A549 (cell line): ENCODE data around the gene CD79A.

ENCODE experiments used
- POLR2AphosphoS2 ChIP-seq: conservative IDR thresholded peaks from 2 replicates; pipeline ENCODE4 v1.6.1; 2012; ENCODE audit warnings: low read length, improper control_type of control experiment, inconsistent platforms
- TF ChIP-seq, protein P1 (sequence below): fragments of 200-600 bp; sonication (generic); IDR thresholded peaks from 2 replicates; pipeline ENCODE4 v1.6.1; 2016; ENCODE audit warnings: antibody characterized with exemption, mild to moderate bottlenecking, moderate library complexity

DNA sequence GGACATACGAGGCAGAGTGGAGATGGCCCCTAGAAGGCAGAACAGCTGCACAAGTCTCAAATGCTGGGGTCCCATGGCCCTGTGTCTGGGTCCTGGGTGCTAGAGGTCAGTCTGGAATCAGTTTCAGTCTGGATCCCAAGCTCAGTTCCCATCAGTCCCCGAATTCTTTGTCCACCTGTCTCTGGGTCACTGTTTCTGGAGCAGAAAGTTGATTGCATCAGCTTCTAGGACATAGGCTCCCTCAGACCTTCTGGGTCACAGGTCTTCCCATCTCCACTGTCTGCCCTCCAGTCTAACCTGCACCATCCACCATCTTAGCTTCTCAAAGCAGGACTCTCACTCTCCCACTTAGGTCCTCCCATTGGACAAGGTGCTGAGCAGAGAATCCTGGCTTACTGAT, 37.9 kb upstream of the CD79A start:
- no peak for TF ChIP-seq POLR2AphosphoS2
- TF ChIP-seq, protein P1, sequence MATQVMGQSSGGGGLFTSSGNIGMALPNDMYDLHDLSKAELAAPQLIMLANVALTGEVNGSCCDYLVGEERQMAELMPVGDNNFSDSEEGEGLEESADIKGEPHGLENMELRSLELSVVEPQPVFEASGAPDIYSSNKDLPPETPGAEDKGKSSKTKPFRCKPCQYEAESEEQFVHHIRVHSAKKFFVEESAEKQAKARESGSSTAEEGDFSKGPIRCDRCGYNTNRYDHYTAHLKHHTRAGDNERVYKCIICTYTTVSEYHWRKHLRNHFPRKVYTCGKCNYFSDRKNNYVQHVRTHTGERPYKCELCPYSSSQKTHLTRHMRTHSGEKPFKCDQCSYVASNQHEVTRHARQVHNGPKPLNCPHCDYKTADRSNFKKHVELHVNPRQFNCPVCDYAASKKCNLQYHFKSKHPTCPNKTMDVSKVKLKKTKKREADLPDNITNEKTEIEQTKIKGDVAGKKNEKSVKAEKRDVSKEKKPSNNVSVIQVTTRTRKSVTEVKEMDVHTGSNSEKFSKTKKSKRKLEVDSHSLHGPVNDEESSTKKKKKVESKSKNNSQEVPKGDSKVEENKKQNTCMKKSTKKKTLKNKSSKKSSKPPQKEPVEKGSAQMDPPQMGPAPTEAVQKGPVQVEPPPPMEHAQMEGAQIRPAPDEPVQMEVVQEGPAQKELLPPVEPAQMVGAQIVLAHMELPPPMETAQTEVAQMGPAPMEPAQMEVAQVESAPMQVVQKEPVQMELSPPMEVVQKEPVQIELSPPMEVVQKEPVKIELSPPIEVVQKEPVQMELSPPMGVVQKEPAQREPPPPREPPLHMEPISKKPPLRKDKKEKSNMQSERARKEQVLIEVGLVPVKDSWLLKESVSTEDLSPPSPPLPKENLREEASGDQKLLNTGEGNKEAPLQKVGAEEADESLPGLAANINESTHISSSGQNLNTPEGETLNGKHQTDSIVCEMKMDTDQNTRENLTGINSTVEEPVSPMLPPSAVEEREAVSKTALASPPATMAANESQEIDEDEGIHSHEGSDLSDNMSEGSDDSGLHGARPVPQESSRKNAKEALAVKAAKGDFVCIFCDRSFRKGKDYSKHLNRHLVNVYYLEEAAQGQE = no peak
